ENCODE measurements around the gene ESR2.

ESR2 gene

GRCh38 chr14:64202716-64203115, 91.5 kb downstream of the ESR2 start:
- Histone ChIP-seq H3K27me3 (ENCODE audit: low read depth, low read length) (no peaks in the 10 kb centered on the region), H2AFZ (ENCODE audit: low read depth, low read length) (no peak overlapping the region), H3K9me3 (ENCODE audit: insufficient read depth, low read length) (peaks cover 5% of the 10 kb centered on the region; the same call in 1 of the 2 replicates), H4K20me1 (ENCODE audit: insufficient read depth, low read length) (no peaks in the 10 kb centered on the region), H3K4me3 (ENCODE audit: low read length) (no peak overlapping the region), H3K4me2 (ENCODE audit: low read length) (no peak overlapping the region), H3K27ac (ENCODE audit: low read length) (no peak overlapping the region), H3K9ac (ENCODE audit: low read length) (no peak overlapping the region), H3K4me1 (ENCODE audit: low read length) (peaks cover 8% of the 10 kb centered on the region), H3K36me3 (replicated peaks; ENCODE audit: low read depth, low read length) (no peaks in the 10 kb centered on the region), H3K79me2 (ENCODE audit: low read length) (no peaks in the 10 kb centered on the region)
- no peak for TF ChIP-seq CTCF (IDR thresholded peaks at IDR 0.05; ENCODE audit: low read depth, low read length)
- no peak for TF ChIP-seq EZH2phosphoT487 (IDR thresholded peaks at IDR 0.05; ENCODE audit: low read depth)

GRCh38 chr14:64201921-64202545, 92.1 kb downstream of the ESR2 start:
- Histone ChIP-seq H3K4me1 (ENCODE audit: low read length) (peaks cover 8% of the 10 kb centered on the region), H3K9ac (ENCODE audit: low read length) (no peak overlapping the region), H3K9me3 (ENCODE audit: insufficient read depth, low read length) (peaks cover 5% of the 10 kb centered on the region; the same call in 1 of the 2 replicates), H3K27me3 (ENCODE audit: low read depth, low read length) (no peaks in the 10 kb centered on the region), H3K36me3 (replicated peaks; ENCODE audit: low read depth, low read length) (no peaks in the 10 kb centered on the region), H3K4me3 (ENCODE audit: low read length) (no peak overlapping the region), H2AFZ (ENCODE audit: low read depth, low read length) (no peak overlapping the region), H3K4me2 (ENCODE audit: low read length) (no peak overlapping the region), H3K27ac (ENCODE audit: low read length) (no peak overlapping the region), H3K79me2 (ENCODE audit: low read length) (no peaks in the 10 kb centered on the region), H4K20me1 (ENCODE audit: insufficient read depth, low read length) (no peaks in the 10 kb centered on the region)
- TF ChIP-seq EZH2phosphoT487 (IDR thresholded peaks at IDR 0.05; ENCODE audit: low read depth) (no peak), CTCF (IDR thresholded peaks at IDR 0.05; ENCODE audit: low read depth, low read length) (no peak)

GRCh38 chr14:64201296-64201695, 92.9 kb downstream of the ESR2 start:
- H3K9me3 ChIP-seq (ENCODE audit: insufficient read depth, low read length) = peaks cover 5% of the 10 kb centered on the region; the same call in 1 of the 2 replicates

GRCh38 chr14:64200170-64200569, 94.0 kb downstream of the ESR2 start:
- no peaks in the 10 kb centered on the region for H3K79me2 ChIP-seq (ENCODE audit: low read length)
- no peak overlapping the region for H2AFZ ChIP-seq (ENCODE audit: low read depth, low read length)
- H3K36me3 ChIP-seq (replicated peaks; ENCODE audit: low read depth, low read length) = no peaks in the 10 kb centered on the region
- no peak overlapping the region for H3K27ac ChIP-seq (ENCODE audit: low read length)
- H4K20me1 ChIP-seq (ENCODE audit: insufficient read depth, low read length) = no peaks in the 10 kb centered on the region
- H3K9ac ChIP-seq (ENCODE audit: low read length) = no peak overlapping the region
- H3K4me3 ChIP-seq (ENCODE audit: low read length) = no peak overlapping the region
- H3K9me3 ChIP-seq (ENCODE audit: insufficient read depth, low read length) = peaks cover 5% of the 10 kb centered on the region; the same call in 1 of the 2 replicates
- TF ChIP-seq EZH2phosphoT487 (IDR thresholded peaks at IDR 0.05; ENCODE audit: low read depth) (no peak), CTCF (IDR thresholded peaks at IDR 0.05; ENCODE audit: low read depth, low read length) (no peak)
- no peaks in the 10 kb centered on the region for H3K27me3 ChIP-seq (ENCODE audit: low read depth, low read length)
- peaks cover 12% of the 10 kb centered on the region for H3K4me1 ChIP-seq (ENCODE audit: low read length)
- H3K4me2 ChIP-seq (ENCODE audit: low read length) = no peak overlapping the region

More at GRCh38 chr14:64201296-64201695, 92.9 kb downstream of the ESR2 start:
- Histone ChIP-seq H2AFZ (ENCODE audit: low read depth, low read length) (no peak overlapping the region), H3K79me2 (ENCODE audit: low read length) (no peaks in the 10 kb centered on the region), H3K4me2 (ENCODE audit: low read length) (no peak overlapping the region), H3K36me3 (replicated peaks; ENCODE audit: low read depth, low read length) (no peaks in the 10 kb centered on the region), H3K27me3 (ENCODE audit: low read depth, low read length) (no peaks in the 10 kb centered on the region), H3K9ac (ENCODE audit: low read length) (no peak overlapping the region), H4K20me1 (ENCODE audit: insufficient read depth, low read length) (no peaks in the 10 kb centered on the region), H3K4me1 (ENCODE audit: low read length) (peaks cover 6% of the 10 kb centered on the region), H3K27ac (ENCODE audit: low read length) (no peak overlapping the region), H3K4me3 (ENCODE audit: low read length) (no peak overlapping the region)
- TF ChIP-seq EZH2phosphoT487 (IDR thresholded peaks at IDR 0.05; ENCODE audit: low read depth) (no peak), CTCF (IDR thresholded peaks at IDR 0.05; ENCODE audit: low read depth, low read length) (no peak)

Measured in OCI-LY3 (cell line).